Activated naive CD4-positive, alpha-beta T cell treated with anti-CD3 and anti-CD28 coated beads, Interleukin-2, amount 50 U/mL, for 72 hours (primary cell): ENCODE measurements around the gene PCIF1. TPM values are rescaled to one million over a fixed set of nuclear protein-coding genes. Genes with fewer than 3 reads are reported as not detected.
A peak's percentile ranks its signal among the peaks of the same experiment; 100 is the strongest.
"Not testable (repeated sequence)": the region's sequence is repeated elsewhere in the genome, so short reads cannot be mapped to it uniquely, and the experiment has no call there.

Experiments
- ATAC-seq, 2 donors: fragments of 150-1000 bp; cut with Tn5 transposase; 2 replicates each; pipeline ENCODE4 v1.10.0; 2021; ENCODE audit warnings: mild to moderate bottlenecking in 2 of 2, moderate library complexity in 2 of 2
- DNase-seq, 2 donors: peaks; one replicate each; pipeline ENCODE4 v3.0.0; 2021 to 2022; ENCODE audit warnings: low spot score in 2 of 2
- H3K27ac Mint-ChIP-seq, 2 donors: one replicate each; pipeline ENCODE4 v1.8.0; 2022; ENCODE audit warnings: mild to moderate bottlenecking in 2 of 2, mixed read lengths in 2 of 2
- H3K36me3 Mint-ChIP-seq, 2 donors: one replicate each; pipeline ENCODE4 v1.8.0; 2022; ENCODE audit warnings: mixed read lengths in 2 of 2
- H3K9me3 Mint-ChIP-seq, 2 donors: one replicate each; pipeline ENCODE4 v1.8.0; 2022; ENCODE audit warnings: mixed read lengths in 2 of 2
- total RNA-seq, 2 donors: library from RNA; stranded (reverse); gene quantifications; one replicate each; pipeline ENCODE4 v1.2.3, GENCODE V29; 2022

Gene PCIF1
- total RNA-seq, 2 donors from 2014 or later = 31.8 to 51.0 TPM

DNA sequence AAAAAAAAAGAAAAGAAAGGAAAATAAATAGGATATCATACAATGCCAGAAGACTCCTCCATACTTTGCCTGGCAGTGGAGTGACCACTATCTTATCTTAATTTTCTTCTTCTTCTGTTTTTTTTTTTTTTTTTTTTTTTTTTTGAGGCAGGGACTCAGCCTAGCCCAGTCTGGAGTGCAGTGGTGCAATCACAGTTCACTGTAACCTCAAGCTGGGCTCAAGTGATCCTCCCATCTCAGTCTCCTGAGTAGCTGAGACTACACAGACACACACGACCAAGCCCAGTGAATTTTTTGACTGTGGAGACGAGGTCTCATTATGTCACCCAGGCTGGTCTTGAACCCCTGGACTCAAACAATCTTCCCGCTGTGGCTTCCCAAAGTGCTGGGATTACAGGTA lies 57.1 kb downstream of the PCIF1 start:
- DNase-seq = no peak
- Mint-ChIP-seq H3K9me3 (no peaks in the 10 kb centered on the region), H3K27ac (no peak overlapping the region), H3K36me3 (no peaks in the 10 kb centered on the region)
- ATAC-seq = no peak

DNA sequence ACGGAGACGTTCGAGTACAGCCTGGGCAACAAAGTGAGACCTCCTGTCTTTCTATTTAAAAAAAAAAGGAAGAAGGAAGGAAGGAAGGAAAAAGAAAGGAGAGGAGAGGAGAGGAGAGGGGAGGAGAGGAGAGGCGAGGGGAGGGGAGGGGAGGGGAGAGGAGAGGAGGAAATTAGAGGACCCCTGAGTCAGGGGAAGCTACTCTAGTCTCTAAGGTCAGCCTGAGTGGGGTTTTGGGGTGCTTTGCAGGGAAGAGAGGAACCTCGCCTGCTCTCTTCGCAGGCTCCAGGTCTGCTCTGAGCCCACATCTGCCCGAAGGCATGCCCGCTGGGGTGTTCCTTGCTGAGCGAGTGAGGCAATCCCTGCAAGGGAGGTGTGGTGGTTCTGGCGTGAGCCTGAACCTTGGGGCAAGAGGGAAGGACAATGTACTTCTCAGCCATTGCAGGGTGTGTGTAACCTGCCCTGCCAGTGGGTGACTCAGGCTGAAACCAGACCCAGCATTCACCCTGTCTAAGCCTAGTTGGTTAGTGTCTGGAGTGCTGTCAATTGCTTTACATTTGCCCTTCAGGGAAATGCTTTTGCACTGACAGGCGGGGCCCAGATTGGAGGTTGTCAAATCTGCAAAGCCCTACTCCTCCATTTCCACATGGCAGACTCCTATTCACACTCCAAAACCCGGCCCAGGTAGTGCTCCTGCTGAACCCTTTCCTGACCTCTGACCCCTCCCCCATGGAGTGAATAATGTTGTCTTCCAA lies 58.9 kb downstream of the PCIF1 start:
- H3K27ac Mint-ChIP-seq = no peak overlapping the region
- no peaks in the 10 kb centered on the region for H3K9me3 Mint-ChIP-seq
- no peak for DNase-seq
- peak; percentile 51 to 81 for ATAC-seq
- H3K36me3 Mint-ChIP-seq = no peaks in the 10 kb centered on the region

DNA sequence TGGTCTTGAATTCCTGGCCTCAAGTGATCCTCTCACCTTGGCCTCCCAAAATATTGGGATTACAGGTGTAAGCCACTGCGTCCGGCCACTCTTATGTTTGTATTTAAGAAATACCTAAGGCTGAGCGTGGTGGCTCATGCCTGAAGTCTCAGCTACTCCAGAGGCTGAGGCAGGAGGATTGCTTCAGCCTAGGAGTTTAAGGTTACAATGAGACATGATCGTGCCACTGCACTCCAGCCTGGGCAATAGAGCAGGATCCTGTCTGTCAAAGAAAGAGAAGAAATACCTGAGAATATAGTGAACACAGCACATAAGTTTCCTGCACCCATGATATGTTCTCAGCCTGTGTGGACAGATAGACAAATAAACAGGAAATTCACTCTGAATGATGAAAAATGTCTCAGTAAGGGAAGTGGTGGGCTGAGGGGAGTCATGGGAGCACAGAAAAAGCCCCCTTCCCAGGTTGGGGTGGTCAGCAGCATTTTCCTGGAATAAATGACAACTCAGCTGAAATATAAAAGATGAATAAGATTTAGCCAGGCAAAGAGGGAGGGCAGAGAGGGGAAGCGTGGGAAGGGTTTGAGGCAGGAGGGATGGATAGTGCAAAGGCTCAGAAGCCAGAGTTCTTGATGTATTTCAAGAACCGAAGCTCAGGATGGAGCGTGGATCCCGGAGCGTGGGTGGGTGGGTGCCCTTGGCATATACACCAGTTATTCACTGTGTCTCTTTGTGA lies 60.4 kb downstream of the PCIF1 start:
- DNase-seq (no peak), ATAC-seq (no peak)
- H3K27ac Mint-ChIP-seq = peak overlapping the region in 1 of 2 donors; percentile 10
- no peaks in the 10 kb centered on the region for H3K36me3 Mint-ChIP-seq
- no peaks in the 10 kb centered on the region for H3K9me3 Mint-ChIP-seq

DNA sequence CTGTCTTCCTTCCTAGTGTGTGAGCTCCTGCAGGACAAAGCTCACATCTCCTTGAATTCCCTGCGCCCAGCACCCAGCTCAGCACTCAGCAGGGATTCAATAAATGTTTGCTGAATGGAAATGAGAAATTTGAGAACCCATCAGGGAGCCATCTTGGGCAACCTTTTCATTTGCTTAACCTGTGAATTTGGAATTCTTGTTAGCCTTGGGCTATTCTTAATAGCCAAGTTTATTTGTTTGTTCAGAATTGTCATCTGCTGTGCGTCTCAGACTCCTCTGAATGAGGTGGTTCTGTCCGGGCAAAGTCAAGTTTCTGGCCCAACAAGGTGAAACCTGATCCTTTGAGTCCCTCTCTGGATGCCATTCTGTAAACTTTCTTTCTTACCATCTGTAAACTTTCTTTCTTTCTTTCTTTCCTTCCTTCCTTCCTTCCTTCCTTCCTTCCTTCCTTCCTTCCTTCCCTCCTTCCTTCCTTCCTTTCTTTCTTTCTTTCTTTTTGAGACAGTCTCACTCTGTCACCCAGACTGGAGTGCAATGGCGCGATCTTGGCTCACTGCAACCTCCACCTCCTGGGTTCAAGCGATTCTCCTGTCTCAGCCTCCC lies 61.1 kb downstream of the PCIF1 start:
- not testable (repeated sequence) for DNase-seq, H3K27ac Mint-ChIP-seq, H3K36me3 Mint-ChIP-seq, H3K9me3 Mint-ChIP-seq, ATAC-seq

DNA sequence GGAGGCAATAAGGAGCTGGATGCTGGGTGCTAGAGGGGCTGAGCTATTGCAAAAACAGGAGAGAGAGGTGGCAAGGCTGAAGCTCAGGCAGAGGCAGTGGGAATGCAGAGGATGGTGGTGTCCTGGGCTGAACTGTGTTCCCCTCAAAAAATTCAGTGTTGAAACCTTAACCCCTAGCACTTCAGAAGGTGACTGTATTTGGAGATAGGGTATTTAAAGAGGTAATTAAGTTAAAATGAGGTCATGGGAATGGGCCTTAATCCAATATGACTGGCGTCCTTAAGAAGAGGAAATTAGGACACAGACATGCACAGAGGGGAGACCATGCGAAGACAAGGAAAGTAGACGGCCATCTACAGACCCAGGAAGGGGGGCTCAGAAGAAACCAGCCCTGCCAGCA lies 62.7 kb downstream of the PCIF1 start:
- peak overlapping the region in 1 of 2 donors; percentile 23 for H3K27ac Mint-ChIP-seq
- ATAC-seq (no peak), DNase-seq (no peak)
- no peaks in the 10 kb centered on the region for H3K36me3 Mint-ChIP-seq
- no peaks in the 10 kb centered on the region for H3K9me3 Mint-ChIP-seq

Other genes with a start within 250 kb of the PCIF1 start
- gene WFDC13, start 232.6 kb upstream of the PCIF1 start, total RNA-seq = not detected
- gene WFDC10B, start 229.7 kb upstream of the PCIF1 start, total RNA-seq = not detected
- gene SPINT4, start 212.3 kb upstream of the PCIF1 start, total RNA-seq = not detected
- gene WFDC3, start 142.8 kb upstream of the PCIF1 start, total RNA-seq = under 1 TPM; 0.31 to 0.34 TPM
- gene DNTTIP1, start 142.7 kb upstream of the PCIF1 start, total RNA-seq = 10 to 100 TPM; 23.2 to 24.4 TPM
- 100 to 1,000 TPM; 200 to 371 TPM for gene UBE2C, start 122.0 kb upstream of the PCIF1 start, total RNA-seq
- not detected for gene TNNC2, start 107.4 kb upstream of the PCIF1 start, total RNA-seq
- gene SNX21, start 100.9 kb upstream of the PCIF1 start, total RNA-seq = 1 to 10 TPM; 2.1 to 2.5 TPM
- 10 to 100 TPM; 29.1 to 31.3 TPM for gene ACOT8, start 77.3 kb upstream of the PCIF1 start, total RNA-seq
- gene ZSWIM3, start 77.1 kb upstream of the PCIF1 start, total RNA-seq = 1 to 10 TPM; 5.7 to 8.4 TPM
- 10 to 100 TPM; 11.3 to 11.9 TPM for gene ZSWIM1, start 53.5 kb upstream of the PCIF1 start, total RNA-seq
- gene SPATA25, start 47.1 kb upstream of the PCIF1 start, total RNA-seq = 1 to 10 TPM in 1 of 2 donors, under 1 TPM in 1; 0.64 to 1.8 TPM
- gene NEURL2, start 43.5 kb upstream of the PCIF1 start, total RNA-seq = 1 to 10 TPM; 1.5 to 3.4 TPM
- gene CTSA, start 43.3 kb upstream of the PCIF1 start, total RNA-seq = 10 to 100 TPM; 55.6 to 98.5 TPM
- 10 to 100 TPM; 11.0 to 12.9 TPM for gene PLTP, start 22.5 kb upstream of the PCIF1 start, total RNA-seq
- 10 to 100 TPM; 31.0 to 62.6 TPM for gene ZNF335, start 37.5 kb downstream of the PCIF1 start, total RNA-seq
- gene MMP9, start 74.2 kb downstream of the PCIF1 start, total RNA-seq = under 1 TPM in 1 of 2 donors, not detected in 1; 0.10 TPM
- gene SLC12A5, start 94.5 kb downstream of the PCIF1 start, total RNA-seq = under 1 TPM; 0.34 to 0.66 TPM
- 10 to 100 TPM in 1 of 2 donors, 1 to 10 TPM in 1; 2.2 to 15.2 TPM for gene NCOA5, start 155.3 kb downstream of the PCIF1 start, total RNA-seq
- 10 to 100 TPM in 1 of 2 donors, 1 to 10 TPM in 1; 8.8 to 10.0 TPM for gene CD40, start 183.6 kb downstream of the PCIF1 start, total RNA-seq